GM19455 (cell line): ENCODE results near the gene AHNAK.

Source experiments
- ATAC-seq: cut with Tn5 transposase; IDR thresholded peaks from one replicate; pipeline ENCODE4 v1.9.1; 2021; ENCODE audit not compliant: unreplicated experiment

Gene AHNAK

DNA sequence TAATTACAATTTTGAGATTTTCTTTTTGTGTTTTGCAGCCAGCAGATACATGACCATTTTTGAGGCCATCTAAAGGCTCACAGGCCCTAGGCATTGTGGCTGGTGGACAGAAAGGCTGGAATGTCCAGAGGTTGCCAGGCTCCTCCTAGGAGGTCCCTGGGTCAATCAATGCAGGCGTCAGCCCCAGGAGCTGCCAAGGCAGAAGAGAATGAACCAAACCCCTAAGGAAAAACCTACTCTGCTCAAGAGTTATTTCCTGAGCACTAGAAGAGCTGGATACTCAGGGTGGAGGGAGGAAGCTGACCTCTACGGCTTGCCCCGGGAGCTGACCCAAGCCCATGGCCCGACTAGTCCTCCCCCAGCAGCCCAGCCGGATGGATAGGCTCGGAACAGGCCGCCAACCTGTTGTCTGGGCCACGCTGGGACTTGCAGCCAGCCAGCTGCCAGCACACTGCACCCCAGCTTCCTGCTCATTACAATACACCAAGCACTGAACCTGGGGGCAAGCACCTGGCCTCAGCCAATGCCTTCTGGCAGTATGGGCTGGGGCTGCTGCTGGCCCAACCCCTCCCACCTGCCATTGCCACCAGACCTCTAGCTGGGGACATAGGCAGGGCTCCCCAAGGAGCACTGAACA is 133.4 kb downstream of the AHNAK start:
- ATAC-seq = no peak

- no peak for ATAC-seq
Measured at GRCh38 chr11:62411524-62411923, 135.1 kb downstream of the AHNAK start.

DNA sequence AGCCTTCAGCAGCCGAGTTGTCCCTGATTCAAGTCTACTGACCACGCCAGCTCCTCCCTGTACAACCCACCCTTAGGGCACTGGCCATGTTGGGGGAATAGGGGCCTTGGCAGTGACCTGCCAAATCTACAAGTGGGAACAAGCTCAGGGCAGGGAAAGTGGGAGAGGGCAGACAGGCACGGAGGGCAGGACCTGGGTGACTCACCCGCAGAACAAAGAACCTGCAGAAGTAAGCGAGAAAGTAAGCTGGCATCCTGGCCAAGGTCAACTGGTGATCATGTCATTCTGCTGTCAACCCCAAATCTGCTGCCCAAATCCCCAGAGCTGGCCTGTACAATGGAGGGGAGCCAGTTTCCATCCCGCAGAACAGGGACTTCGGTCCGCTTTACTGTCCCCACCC is 135.6 kb downstream of the AHNAK start:
- ATAC-seq = no peak

DNA sequence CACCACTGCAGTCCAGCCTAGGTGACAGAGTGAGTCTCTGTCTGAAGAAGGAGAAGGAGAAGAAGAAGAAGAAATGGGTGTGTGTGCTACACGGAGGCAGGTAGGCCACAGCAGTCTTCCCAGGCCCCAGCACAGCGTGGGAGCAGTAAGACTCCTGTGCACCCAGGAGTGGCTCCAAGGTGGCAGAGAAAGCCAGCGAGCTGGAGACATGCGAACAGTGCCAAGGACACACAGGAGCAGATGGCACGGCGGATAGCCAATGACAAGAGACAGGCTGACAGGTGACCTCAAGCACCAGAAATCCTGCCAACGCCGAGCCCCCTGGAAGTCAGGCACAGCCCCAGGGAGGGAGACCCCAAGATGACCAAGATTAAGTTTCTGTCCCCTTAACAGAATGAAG is 136.8 kb downstream of the AHNAK start:
- no peak for ATAC-seq

DNA sequence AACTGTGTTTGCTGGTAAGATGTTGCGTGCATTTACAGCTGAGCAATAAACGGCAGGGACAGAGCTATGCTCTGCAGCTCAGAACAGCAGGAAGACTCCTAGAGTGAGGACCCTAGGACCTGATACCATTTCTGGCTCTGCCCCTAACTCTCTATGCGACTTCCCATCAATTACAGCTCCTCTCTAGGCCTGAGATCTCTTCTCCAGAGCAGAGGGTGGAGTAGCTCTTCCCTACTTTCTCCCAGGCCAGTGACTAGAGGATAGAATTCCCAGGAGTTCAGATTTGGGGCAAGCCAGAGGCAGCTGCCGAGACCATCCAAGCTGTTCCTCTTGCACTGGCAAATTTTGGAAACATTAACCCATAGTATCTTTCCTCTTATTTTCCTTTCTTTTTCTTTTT is 140.6 kb downstream of the AHNAK start:
- ATAC-seq = no peak

DNA sequence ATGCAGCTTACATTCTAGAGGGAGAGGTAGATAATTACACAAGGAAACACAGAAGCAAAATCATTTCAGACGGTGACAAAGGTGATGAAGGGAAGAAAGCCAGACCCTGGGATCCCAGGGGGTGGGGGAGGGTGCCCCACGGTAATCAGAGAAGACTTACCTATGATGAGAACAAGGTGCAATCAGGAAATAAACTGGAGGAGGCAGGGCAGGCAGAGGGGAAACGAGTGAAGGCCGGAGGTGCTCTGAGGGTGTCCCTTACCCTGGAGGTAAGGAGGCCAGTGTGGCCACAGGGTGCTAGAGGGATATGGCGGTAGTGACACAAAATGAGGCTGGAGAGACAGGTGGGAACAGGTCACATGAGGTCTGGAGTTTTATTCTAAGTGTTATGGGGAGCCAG is 141.7 kb downstream of the AHNAK start:
- no peak for ATAC-seq

DNA sequence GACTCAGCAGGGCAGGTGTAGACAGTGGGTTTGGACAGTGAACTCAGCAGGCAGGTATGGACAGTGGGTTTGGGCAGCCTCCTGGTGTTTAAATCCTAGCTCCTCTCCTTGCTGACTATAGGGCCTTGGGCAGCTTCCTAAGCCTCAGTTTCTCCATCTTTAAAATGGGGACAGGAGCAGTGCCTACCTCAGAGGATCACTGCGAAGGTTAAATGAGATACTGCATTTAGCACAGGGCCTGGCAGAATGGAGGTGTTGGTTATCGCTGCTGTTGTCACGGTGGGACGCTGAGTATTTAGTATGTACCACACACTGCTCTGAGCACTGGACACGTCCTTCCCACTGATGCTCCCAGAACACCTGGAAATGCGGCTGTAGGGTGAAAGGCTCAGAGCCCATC is 142.2 kb downstream of the AHNAK start:
- no peak for ATAC-seq

DNA sequence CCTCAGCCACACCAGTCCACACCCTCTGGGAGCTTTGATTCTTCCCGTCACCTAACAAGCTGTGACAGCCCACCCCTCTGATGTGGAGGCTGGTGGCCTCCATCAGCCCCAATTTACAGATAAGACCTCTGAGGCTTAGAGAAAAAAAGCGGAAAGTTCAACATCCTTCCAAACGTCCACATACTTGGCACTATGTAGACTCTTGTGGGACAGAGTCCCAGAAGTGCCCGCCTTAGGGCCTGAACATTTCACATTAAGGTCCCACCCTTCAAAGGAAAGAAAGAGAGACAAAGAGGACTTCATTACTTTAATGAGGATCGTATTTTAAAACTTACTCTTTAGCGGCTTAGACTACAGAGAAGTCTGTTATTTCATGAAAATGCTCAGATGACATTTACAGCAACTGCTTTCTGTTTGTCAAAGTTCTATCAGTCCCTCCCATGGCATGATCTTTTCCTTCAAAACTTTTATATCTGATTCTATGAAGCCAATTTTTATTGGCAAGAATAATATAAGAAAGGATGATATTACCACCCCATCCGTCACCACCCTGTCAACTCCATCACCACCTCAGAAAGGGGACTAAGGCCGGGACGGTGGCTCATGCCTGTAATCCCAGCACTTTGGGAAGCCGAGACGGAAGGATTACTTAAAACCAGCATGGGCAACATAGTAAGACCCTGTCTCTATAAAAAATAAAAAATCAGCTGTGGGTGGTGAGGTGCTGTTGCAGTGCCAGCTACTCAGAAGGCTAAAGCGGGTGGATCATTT is 143.5 kb downstream of the AHNAK start:
- ATAC-seq = no peak

- ATAC-seq = no peak
Measured at GRCh38 chr11:62402226-62402959, 144.2 kb downstream of the AHNAK start.

GRCh38 chr11:62401811-62402210 is 144.8 kb downstream of the AHNAK start:
- ATAC-seq = no peak

- ATAC-seq = no peak
Measured at GRCh38 chr11:62401356-62401755, 145.2 kb downstream of the AHNAK start.

DNA sequence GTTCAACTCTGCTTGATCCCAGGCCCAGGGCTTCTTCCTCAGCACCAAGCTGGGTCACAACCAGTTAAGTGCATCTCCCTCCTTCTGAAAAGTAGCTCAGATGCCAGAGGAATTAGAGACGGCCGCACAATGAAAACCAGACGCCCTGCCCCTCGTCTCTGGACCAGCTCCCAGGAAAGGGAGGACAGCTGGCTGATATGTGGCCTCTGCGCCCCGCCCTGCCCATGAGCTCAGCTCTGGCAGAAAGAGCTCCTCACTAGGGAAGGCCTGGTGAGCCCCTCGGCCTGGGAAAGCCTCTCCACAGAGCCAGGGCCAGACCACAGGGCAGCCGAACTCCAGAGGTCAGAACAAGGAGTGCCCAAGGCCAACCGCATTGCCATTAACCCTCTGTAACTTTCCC is 145.8 kb downstream of the AHNAK start:
- ATAC-seq = no peak

- no peak for ATAC-seq
Measured at GRCh38 chr11:62400281-62400680, 146.3 kb downstream of the AHNAK start.

GRCh38 chr11:62399878-62400266 is 146.7 kb downstream of the AHNAK start:
- no peak for ATAC-seq

GRCh38 chr11:62399172-62399877 is 147.3 kb downstream of the AHNAK start:
- no peak for ATAC-seq

- no peak for ATAC-seq
Measured at GRCh38 chr11:62398011-62398994, 148.3 kb downstream of the AHNAK start.

DNA sequence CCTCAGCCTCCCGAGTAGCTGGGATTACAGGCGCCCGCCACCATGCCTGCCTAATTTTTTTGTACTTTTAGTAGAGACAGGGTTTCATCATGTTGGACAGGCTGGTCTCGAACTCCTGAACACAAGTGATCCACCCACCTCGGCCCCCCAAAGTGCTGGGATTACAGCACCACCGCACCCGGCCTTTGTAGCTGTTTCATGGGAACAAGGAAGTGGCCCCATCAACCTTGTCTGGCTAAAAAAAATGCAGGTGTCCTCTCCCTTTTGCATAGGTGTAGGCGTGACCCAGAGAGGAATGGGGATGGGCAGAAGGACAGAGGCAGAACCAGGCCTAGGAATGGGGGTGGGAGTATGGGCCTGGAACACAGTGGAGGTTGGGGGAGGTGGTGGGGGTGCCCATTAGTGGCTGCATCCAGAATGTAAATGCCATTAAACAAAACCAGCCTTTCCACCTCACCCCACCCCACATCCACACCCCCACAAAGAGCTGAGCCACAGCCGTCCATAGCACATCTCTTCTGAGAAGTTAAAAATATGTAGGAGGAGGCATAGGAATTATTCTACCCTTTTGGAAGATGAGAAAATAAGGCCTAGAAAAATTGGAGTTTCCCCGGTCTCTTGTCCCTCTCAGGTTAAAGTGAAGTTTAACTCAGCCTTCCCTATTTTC is 150.6 kb downstream of the AHNAK start:
- no peak for ATAC-seq

DNA sequence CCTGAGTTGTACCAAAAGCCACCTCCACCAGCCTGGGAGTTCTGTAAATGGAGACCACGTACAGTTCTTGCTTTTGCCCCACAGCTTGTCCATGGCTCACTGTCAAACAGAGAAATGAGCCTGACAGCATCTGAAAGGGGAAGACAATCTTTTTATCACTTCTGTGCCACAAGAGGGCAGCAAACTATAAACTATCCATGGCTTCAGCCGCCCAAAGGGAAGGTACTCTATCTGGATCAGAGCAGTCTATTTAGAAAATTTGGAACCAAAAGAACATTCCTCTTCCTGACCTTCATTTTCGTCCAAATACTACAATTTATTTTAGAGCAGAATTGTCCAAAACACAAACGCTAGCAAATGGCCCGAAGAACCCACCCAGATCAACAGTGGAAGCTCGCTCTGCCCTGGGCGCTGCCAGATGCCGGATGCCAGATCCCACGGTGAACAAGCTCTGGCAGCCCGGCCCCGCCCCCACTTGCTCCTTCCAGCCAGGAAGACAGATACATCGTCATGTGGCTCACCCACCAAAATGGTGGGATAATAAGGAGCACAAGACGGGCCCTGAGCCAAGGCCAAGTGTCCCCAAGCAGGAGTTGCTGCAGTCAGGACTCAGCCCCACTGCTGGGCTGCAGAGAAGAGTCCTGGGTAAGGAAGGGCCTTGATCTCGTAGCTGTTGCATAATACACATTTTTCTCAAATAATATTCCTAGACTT is 151.6 kb downstream of the AHNAK start:
- ATAC-seq = no peak

GRCh38 chr11:62393735-62394134 is 152.9 kb downstream of the AHNAK start:
- no peak for ATAC-seq
